H9 (cell line): ENCODE data around the gene SPDEF. TPM values are rescaled to one million over a fixed set of nuclear protein-coding genes. Genes with fewer than 3 reads are reported as not detected.

Experiments
- DNase-seq: peaks from one replicate; pipeline ENCODE4 v3.0.0-alpha.2; 2017
- H2AFZ ChIP-seq: one replicate; pipeline ENCODE4 v1.6.1; 2013; ENCODE audit warnings: mild to moderate bottlenecking, low read length, control low read depth, moderate library complexity
- H2AK5ac ChIP-seq: 2 replicates; pipeline ENCODE4 v1.6.1; 2013; ENCODE audit warnings: low read length, control low read depth, mixed read lengths; ENCODE audit not compliant: insufficient read length
- H2BK120ac ChIP-seq: one replicate; pipeline ENCODE4 v1.6.1; 2013; ENCODE audit warnings: low read depth, mild to moderate bottlenecking, low read length, control low read depth, inconsistent platforms; ENCODE audit not compliant: poor library complexity, severe bottlenecking
- H2BK12ac ChIP-seq: 2 replicates; pipeline ENCODE4 v1.6.1; 2013; ENCODE audit warnings: low read length, control low read depth, mixed read lengths, low read depth; ENCODE audit not compliant: insufficient read length
- H2BK15ac ChIP-seq: 2 replicates; pipeline ENCODE4 v1.6.1; 2013; ENCODE audit warnings: low read depth, low read length, control low read depth
- H2BK20ac ChIP-seq: one replicate; pipeline ENCODE4 v1.6.1; 2013; ENCODE audit warnings: low read depth, mild to moderate bottlenecking, low read length, control low read depth, inconsistent platforms; ENCODE audit not compliant: poor library complexity, severe bottlenecking
- H2BK5ac ChIP-seq: 2 replicates; pipeline ENCODE4 v1.6.1; 2013; ENCODE audit warnings: low read length, control low read depth, mixed read lengths; ENCODE audit not compliant: insufficient read length
- H3K14ac ChIP-seq: 2 replicates; pipeline ENCODE4 v1.6.1; 2013; ENCODE audit warnings: low read length, control low read depth; ENCODE audit not compliant: insufficient read depth
- H3K18ac ChIP-seq: 2 replicates; pipeline ENCODE4 v1.6.1; 2013; ENCODE audit warnings: low read depth, mild to moderate bottlenecking, mixed read lengths, low read length, control low read depth; ENCODE audit not compliant: insufficient read length
- H3K23ac ChIP-seq: 2 replicates; pipeline ENCODE4 v1.6.1; 2013; ENCODE audit warnings: low read length, control low read depth, mixed read lengths, low read depth; ENCODE audit not compliant: insufficient read length
- H3K23me2 ChIP-seq: 2 replicates; pipeline ENCODE4 v1.6.1; 2013; ENCODE audit warnings: low read depth, mild to moderate bottlenecking, mixed read lengths, low read length, control low read depth; ENCODE audit not compliant: insufficient read length, poor library complexity, severe bottlenecking
- H3K27ac ChIP-seq: 2 replicates; pipeline ENCODE4 v1.5.1; 2013; ENCODE audit warnings: low read length, control low read depth, mixed read lengths, low read depth; ENCODE audit not compliant: insufficient read length
- H3K27me3 ChIP-seq: 2 replicates; pipeline ENCODE4 v1.6.1; 2013; ENCODE audit warnings: low read length, control low read depth, inconsistent platforms; ENCODE audit not compliant: insufficient read depth
- H3K4ac ChIP-seq: 2 replicates; pipeline ENCODE4 v1.6.1; 2013; ENCODE audit warnings: low read depth, mild to moderate bottlenecking, control low read depth, inconsistent platforms, low read length, moderate library complexity
- H3K4me1 ChIP-seq: 2 replicates; pipeline ENCODE4 v1.6.1; 2013; ENCODE audit warnings: low read length, control low read depth, inconsistent platforms; ENCODE audit not compliant: insufficient read depth
- H3K4me2 ChIP-seq: 2 replicates; pipeline ENCODE4 v1.6.1; 2013; ENCODE audit warnings: low read length, control low read depth, mixed read lengths; ENCODE audit not compliant: insufficient read length, insufficient read depth
- H3K56ac ChIP-seq: 2 replicates; pipeline ENCODE4 v1.6.1; 2013; ENCODE audit warnings: low read depth, mild to moderate bottlenecking, mixed read lengths, low read length, control low read depth; ENCODE audit not compliant: insufficient read length
- H3K79me1 ChIP-seq: 2 replicates; pipeline ENCODE4 v1.6.1; 2013; ENCODE audit warnings: low read depth, mild to moderate bottlenecking, moderate library complexity, low read length, control low read depth, inconsistent platforms; ENCODE audit not compliant: insufficient read depth, poor library complexity, severe bottlenecking
- H3K79me2 ChIP-seq: 2 replicates; pipeline ENCODE4 v1.6.1; 2013; ENCODE audit warnings: low read length, control low read depth, inconsistent platforms; ENCODE audit not compliant: insufficient read depth
- H3K9ac ChIP-seq: 2 replicates; pipeline ENCODE4 v1.6.1; 2013; ENCODE audit warnings: low read length, control low read depth, mixed read lengths; ENCODE audit not compliant: insufficient read length; ENCODE audit errors: extremely low read depth
- H3K9me3 ChIP-seq: one replicate; pipeline ENCODE4 v1.6.1; 2013; ENCODE audit warnings: low read depth, low read length, inconsistent platforms; ENCODE audit not compliant: control insufficient read depth
- H3T11ph ChIP-seq: one replicate; pipeline ENCODE4 v1.6.1; 2013; ENCODE audit warnings: mild to moderate bottlenecking, low read length, control low read depth, inconsistent platforms
- H4K20me1 ChIP-seq: one replicate; pipeline ENCODE4 v1.6.1; 2013; ENCODE audit not compliant: control insufficient read depth, insufficient read length, insufficient read depth
- H4K5ac ChIP-seq: 2 replicates; pipeline ENCODE4 v1.6.1; 2013; ENCODE audit warnings: low read depth, mild to moderate bottlenecking, mixed read lengths, low read length, control low read depth; ENCODE audit not compliant: insufficient read length
- H4K8ac ChIP-seq: replicated peaks from 2 replicates; pipeline ENCODE4 v1.6.1; 2013; ENCODE audit warnings: low read length, control low read depth, mixed read lengths, low read depth; ENCODE audit not compliant: insufficient read length
- H4K91ac ChIP-seq: 2 replicates; pipeline ENCODE4 v1.6.1; 2013; ENCODE audit warnings: low read depth, mild to moderate bottlenecking, moderate library complexity, mixed read lengths, low read length, control low read depth; ENCODE audit not compliant: insufficient read length
- H3K27ac Mint-ChIP-seq, 3 experiments: 2 replicates in 2 of 3; 3 replicates in 1 of 3; pipeline ENCODE4 v1.8.0; 2020 to 2021; ENCODE audit warnings: mixed read lengths in 3 of 3, mild to moderate bottlenecking in 1 of 3, moderate library complexity in 1 of 3
- H3K27me3 Mint-ChIP-seq: 2 replicates; pipeline ENCODE4 v1.8.0; 2021; ENCODE audit warnings: low read depth, mild to moderate bottlenecking, moderate library complexity, mixed read lengths
- H3K36me3 Mint-ChIP-seq, 3 experiments: 2 replicates in 2 of 3; 3 replicates in 1 of 3; pipeline ENCODE4 v1.8.0; 2020 to 2021; ENCODE audit warnings: low read depth in 3 of 3, mixed read lengths in 3 of 3; ENCODE audit not compliant: insufficient read depth in 1 of 3
- H3K4me1 Mint-ChIP-seq, 2 experiments: 2 replicates each; pipeline ENCODE4 v1.8.0; 2020; ENCODE audit warnings: mixed read lengths in 2 of 2
- H3K4me3 Mint-ChIP-seq, 2 experiments: 2 replicates in 1 of 2; 3 replicates in 1 of 2; pipeline ENCODE4 v1.8.0; 2020 to 2021; ENCODE audit warnings: mild to moderate bottlenecking in 2 of 2, mixed read lengths in 2 of 2, moderate library complexity in 1 of 2
- H3K9me3 Mint-ChIP-seq, 2 experiments: 2 replicates in 1 of 2; 3 replicates in 1 of 2; pipeline ENCODE4 v1.8.0; 2020; ENCODE audit warnings: mild to moderate bottlenecking in 2 of 2, mixed read lengths in 2 of 2, moderate library complexity in 1 of 2
- CTCF ChIP-seq: fragments of 200-600 bp; sonication (generic); conservative IDR thresholded peaks from 3 replicates; pipeline ENCODE4 v1.8.0; 2021; ENCODE audit warnings: antibody characterized with exemption, mild to moderate bottlenecking
- WGBS: extraction: QIAGEN DNeasy Blood & Tissue Kit; methylation state at CpG from one replicate; pipeline ENCODE4 v1.1.7; 2013; ENCODE audit warnings: missing lambda C conversion rate, low lambda C conversion rate, mixed read lengths; ENCODE audit not compliant: insufficient read length; ENCODE audit errors: extremely low coverage; 5-methylcytosine and 5-hydroxymethylcytosine counted together
- total RNA-seq: library from RNA; stranded (reverse); gene quantifications from 2 replicates; pipeline ENCODE4 v1.2.1, GENCODE V29; 2021

SPDEF gene
- total RNA-seq, 1 experiment from 2014 or later: 0.15 TPM

GRCh38 chr6:34557228-34557627 is 1.1 kb upstream of the SPDEF start:
- TF ChIP-seq CTCF: no peak
- Histone ChIP-seq H3K4me1 (no peaks in the 10 kb centered on the region; the same call in 1 of the 2 replicates), H3K56ac (no peak overlapping the region), H3K79me1 (no peaks in the 10 kb centered on the region), H2AK5ac (no peak overlapping the region), H3K27ac (no peak overlapping the region), H2AFZ (no peak overlapping the region), H2BK20ac (no peak overlapping the region), H3K79me2 (no peaks in the 10 kb centered on the region), H4K5ac (no peak overlapping the region), H3K27me3 (no peaks in the 10 kb centered on the region), H3K23ac (no peak overlapping the region), H2BK15ac (no peak overlapping the region), H4K20me1 (no peaks in the 10 kb centered on the region), H2BK5ac (no peak overlapping the region), H2BK120ac (no peak overlapping the region), H3K23me2 (no peaks in the 10 kb centered on the region), H3K14ac (no peak overlapping the region), H3K9me3 (no peaks in the 10 kb centered on the region), H4K91ac (no peak overlapping the region), H3K9ac (no peak overlapping the region), H4K8ac (no peak overlapping the region), H3K18ac (no peak overlapping the region), H2BK12ac (no peak overlapping the region), H3T11ph (no peak overlapping the region), H3K4ac (no peak overlapping the region), H3K4me2 (no peak overlapping the region)
- H3K4me1 Mint-ChIP-seq: peaks cover 20 to 35% of the 10 kb centered on the region in 2 experiments
- no peaks in the 10 kb centered on the region; a peak in 2 of 5 replicates for H3K9me3 Mint-ChIP-seq
- H3K27me3 Mint-ChIP-seq: peaks cover 1% of the 10 kb centered on the region; the same call in 1 of the 2 replicates
- H3K27ac Mint-ChIP-seq: peak overlapping the region in 1 of 3 experiments; percentile 23; a peak in 1 of 7 replicates
- no peaks in the 10 kb centered on the region for H3K36me3 Mint-ChIP-seq
- no peak for DNase-seq
- WGBS: no CpG with 5 or more reads among the region's 9 CpGs
- H3K4me3 Mint-ChIP-seq: no peak overlapping the region; a peak in 1 of 5 replicates
